WERI-Rb-1 (cell line): Measurements from ENCODE around the gene CBR3.

ENCODE experiments used
- DNase-seq: peaks from one replicate; pipeline ENCODE4 v3.0.0-alpha.2; 2020
- H3K27ac ChIP-seq: fragments of 250-450 bp; sonication (Bioruptor Pico); 2 replicates; pipeline ENCODE4 v1.5.1; 2020; ENCODE audit warnings: mild to moderate bottlenecking, moderate library complexity
- H3K27me3 ChIP-seq: fragments of 250-450 bp; sonication (Bioruptor Pico); 2 replicates; pipeline ENCODE4 v1.5.1; 2021; ENCODE audit warnings: mild to moderate bottlenecking, low read depth, moderate library complexity; ENCODE audit not compliant: insufficient read depth, severe bottlenecking
- H3K36me3 ChIP-seq: fragments of 250-450 bp; sonication (Bioruptor Pico); 2 replicates; pipeline ENCODE4 v1.5.1; 2020; ENCODE audit warnings: mild to moderate bottlenecking, moderate library complexity
- H3K4me3 ChIP-seq: 2 replicates; pipeline ENCODE4 v1.5.1; 2011; ENCODE audit warnings: low read depth, mild to moderate bottlenecking, control low read depth, low read length
- H3K9me3 ChIP-seq: fragments of 250-450 bp; sonication (Bioruptor Pico); 2 replicates; pipeline ENCODE4 v1.5.1; 2021; ENCODE audit warnings: mild to moderate bottlenecking, moderate library complexity; ENCODE audit not compliant: severe bottlenecking
- CTCF ChIP-seq: IDR thresholded peaks from 2 replicates; pipeline ENCODE4 v1.5.1; 2011; ENCODE audit warnings: low read depth, mild to moderate bottlenecking, control low read depth, inconsistent platforms, low read length

CBR3 gene

DNA sequence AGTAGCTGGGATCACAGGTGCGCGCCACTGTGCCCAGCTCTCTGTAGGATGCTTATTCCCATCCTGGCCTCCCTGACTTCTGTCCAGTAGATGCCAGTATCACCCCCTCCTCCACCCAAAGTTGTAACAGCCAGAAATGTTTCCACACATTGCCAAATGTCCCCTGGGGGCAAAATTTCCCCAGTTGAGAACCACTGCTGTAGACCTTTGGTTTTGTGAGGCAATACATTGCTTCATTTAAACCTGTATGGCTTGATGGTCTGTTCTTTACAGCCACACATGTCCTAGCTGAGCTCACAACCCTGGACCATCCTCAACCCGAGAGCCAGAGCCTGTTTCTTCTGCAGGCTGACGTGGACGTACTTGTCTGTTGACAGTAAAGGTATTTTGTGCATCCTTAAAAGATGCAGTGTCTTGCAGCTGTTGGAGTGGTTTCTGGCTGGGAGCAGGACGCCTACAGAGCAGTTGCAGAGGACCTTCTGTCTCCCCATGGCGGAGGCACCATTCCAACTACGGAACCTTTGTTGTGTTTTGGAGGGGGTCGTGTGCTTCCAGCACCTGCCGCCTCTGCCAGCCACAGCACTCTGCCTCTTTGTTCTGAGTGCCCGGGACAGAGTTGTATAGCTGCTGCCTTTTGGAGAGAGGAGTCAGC lies 48.4 kb downstream of the CBR3 start:
- H3K4me3 ChIP-seq = no peak overlapping the region
- H3K27ac ChIP-seq = no peak overlapping the region
- no peaks in the 10 kb centered on the region for H3K27me3 ChIP-seq

GRCh38 chr21:36184545-36184944 lies 49.7 kb downstream of the CBR3 start:
- DNase-seq = no peak
- no peak for TF ChIP-seq CTCF
- no peaks in the 10 kb centered on the region for H3K27me3 ChIP-seq
- peaks cover 6% of the 10 kb centered on the region for H3K9me3 ChIP-seq
- H3K36me3 ChIP-seq = peaks cover 24% of the 10 kb centered on the region
- H3K4me3 ChIP-seq = no peak overlapping the region
- no peak overlapping the region for H3K27ac ChIP-seq

More for the DNA sequence above, 48.4 kb downstream of the CBR3 start:
- TF ChIP-seq CTCF = no peak
- H3K9me3 ChIP-seq = peaks cover 10% of the 10 kb centered on the region
- H3K36me3 ChIP-seq = peaks cover 36% of the 10 kb centered on the region
- DNase-seq = no peak

DNA sequence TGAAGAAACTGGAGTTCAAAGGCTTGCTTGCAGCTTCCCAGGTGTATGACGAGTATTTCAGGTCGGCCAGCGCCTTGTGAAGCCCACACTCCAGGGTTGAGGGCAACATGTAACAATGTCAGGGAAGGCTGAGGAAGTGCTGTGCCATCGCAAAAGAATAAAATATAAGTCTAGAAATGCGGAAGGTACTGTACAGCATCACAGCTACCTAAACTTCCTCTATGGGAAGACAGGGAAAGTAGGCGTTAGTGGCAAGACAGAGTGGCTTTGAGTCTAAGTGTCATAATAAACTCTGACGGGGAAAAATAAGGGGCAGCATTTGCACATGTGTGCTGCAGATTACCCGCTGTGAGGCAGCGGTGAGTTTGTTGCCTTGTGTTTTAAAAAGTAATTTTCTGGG lies 50.6 kb downstream of the CBR3 start:
- no peak for DNase-seq
- Histone ChIP-seq H3K9me3 (peaks cover 4% of the 10 kb centered on the region), H3K4me3 (no peak overlapping the region), H3K27me3 (no peaks in the 10 kb centered on the region), H3K36me3 (peaks cover 17% of the 10 kb centered on the region), H3K27ac (no peak overlapping the region)
- TF ChIP-seq CTCF = no peak

DNA sequence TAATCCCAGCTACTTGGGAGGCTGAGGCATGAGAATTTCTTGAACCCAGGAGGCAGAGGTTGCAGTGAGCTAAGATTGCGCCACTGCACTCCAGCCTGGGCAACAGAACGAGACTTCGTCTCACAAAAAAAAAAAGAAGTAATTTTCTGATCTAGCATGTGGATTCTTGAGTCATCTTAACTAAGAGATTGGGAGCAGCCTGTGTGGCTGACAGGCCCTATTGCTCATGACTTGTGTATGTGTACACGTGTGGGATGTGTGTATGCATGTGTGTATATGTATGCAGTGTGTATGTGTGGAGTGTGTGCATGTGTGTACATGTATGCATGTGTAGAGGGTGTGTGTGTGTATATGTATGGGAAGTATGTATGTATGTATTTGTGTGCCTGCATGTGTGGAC lies 51.2 kb downstream of the CBR3 start:
- Histone ChIP-seq H3K4me3 (no peak overlapping the region), H3K36me3 (peaks cover 14% of the 10 kb centered on the region), H3K9me3 (peaks cover under 1% of the 10 kb centered on the region), H3K27me3 (no peaks in the 10 kb centered on the region), H3K27ac (no peak overlapping the region)
- no peak for TF ChIP-seq CTCF
- no peak for DNase-seq

DNA sequence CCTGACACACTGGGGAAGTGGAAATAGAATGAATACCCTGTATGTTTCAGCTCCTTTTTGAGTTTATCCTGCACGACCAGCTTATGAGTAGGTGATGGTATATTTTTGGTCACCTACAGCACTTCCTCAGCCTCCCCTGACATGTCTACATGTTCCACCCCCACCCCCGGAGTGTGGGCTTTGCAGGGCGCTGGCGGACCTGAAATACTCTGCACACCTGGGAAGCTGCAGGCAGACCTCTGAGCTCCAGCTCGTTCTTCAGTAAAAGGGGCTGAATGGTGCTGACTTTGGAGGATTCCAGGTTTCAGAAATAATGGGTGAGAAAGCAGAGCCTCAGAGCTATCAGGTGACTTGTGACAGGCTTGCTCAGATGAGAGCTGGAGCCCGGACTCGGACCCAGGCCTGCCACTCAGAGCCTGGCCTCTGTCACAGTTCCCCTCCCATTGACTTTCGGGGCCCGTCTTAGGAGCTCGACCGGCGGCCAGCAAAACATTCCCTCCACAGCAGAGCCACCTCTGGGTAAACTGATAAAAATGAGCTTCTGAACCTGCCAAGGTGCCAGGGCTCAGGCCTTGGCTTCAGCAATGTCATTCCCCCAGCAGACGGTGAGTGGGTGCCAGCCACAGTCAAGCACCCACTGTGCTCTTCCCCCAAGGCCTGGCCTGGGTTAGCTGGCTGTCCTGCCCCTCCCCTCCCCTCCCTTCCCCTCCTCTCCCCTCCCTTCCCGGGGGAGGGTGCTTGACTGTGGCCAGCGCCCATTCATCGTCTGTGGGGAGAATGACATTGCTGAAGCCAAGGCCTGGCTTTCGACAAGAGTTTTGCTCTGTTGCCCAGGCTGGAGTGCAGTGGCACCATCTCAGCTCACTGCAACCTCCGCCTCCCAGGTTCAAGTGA lies 51.9 kb downstream of the CBR3 start:
- Histone ChIP-seq H3K4me3 (no peak overlapping the region), H3K27ac (no peak overlapping the region), H3K36me3 (peaks cover 14% of the 10 kb centered on the region), H3K27me3 (no peaks in the 10 kb centered on the region), H3K9me3 (no peaks in the 10 kb centered on the region)
- TF ChIP-seq CTCF = no peak
- DNase-seq = no peak
